ENCODE measurements around the gene ZNF410. TPM values are rescaled to one million over a fixed set of nuclear protein-coding genes. Genes with fewer than 3 reads are reported as not detected.
A peak's percentile ranks its signal among the peaks of the same experiment; 100 is the strongest.
"Not testable (repeated sequence)": the region's sequence is repeated elsewhere in the genome, so short reads cannot be mapped to it uniquely, and the experiment has no call there.

The ZNF410 gene
- total RNA-seq, 4 donors from 2014 or later = 36.5 to 67.6 (median 41.6) TPM

GRCh38 chr14:73903028-73903427 is 16.4 kb downstream of the ZNF410 start:
- Histone ChIP-seq H3K36me3 (peaks cover 54 to 99% (median 88%) of the 10 kb centered on the region in 4 donors), H3K9me3 (no peaks in the 10 kb centered on the region), H3K27ac (replicated peaks in 1 of 4) (no peak overlapping the region), H3K4me1 (no peaks in the 10 kb centered on the region), H3K27me3 (no peaks in the 10 kb centered on the region), H3K4me3 (no peak overlapping the region)
- intact Hi-C loops (cut with DNase I) = no loop called here
- WGBS = 93% methylated on average over 3 of the region's 3 CpGs
- TF ChIP-seq POLR2AphosphoS5 (IDR thresholded peaks at IDR 0.05) (no peak), CTCF (IDR thresholded peaks at IDR 0.05) (no peak), POLR2A (IDR thresholded peaks at IDR 0.05; ENCODE audit: low read depth) (no peak), EP300 (IDR thresholded peaks at IDR 0.05) (no peak)
- DNase-seq (ENCODE audit: extremely low spot score) = no peak

- H3K4me1 ChIP-seq = peaks cover 0 to 13% (median 8%) of the 10 kb centered on the region in 4 donors
- H3K27ac ChIP-seq (replicated peaks in 1 of 4) = no peak overlapping the region
- 100% methylated on average over 1 of the region's 1 CpG for WGBS
- H3K36me3 ChIP-seq = peaks cover 50 to 95% (median 89%) of the 10 kb centered on the region in 4 donors
- DNase-seq (ENCODE audit: extremely low spot score) = no peak
- no peaks in the 10 kb centered on the region for H3K9me3 ChIP-seq
- intact Hi-C loops (cut with DNase I) = no loop called here
- H3K4me3 ChIP-seq = no peak overlapping the region
- TF ChIP-seq CTCF (IDR thresholded peaks at IDR 0.05) (no peak), POLR2AphosphoS5 (IDR thresholded peaks at IDR 0.05) (no peak), POLR2A (IDR thresholded peaks at IDR 0.05; ENCODE audit: low read depth) (no peak), EP300 (IDR thresholded peaks at IDR 0.05) (no peak)
- no peaks in the 10 kb centered on the region for H3K27me3 ChIP-seq
Measured at GRCh38 chr14:73909681-73910080, 23.0 kb downstream of the ZNF410 start.

- Histone ChIP-seq H3K9me3 (no peaks in the 10 kb centered on the region), H3K27ac (replicated peaks in 1 of 4) (peak overlapping the region in 1 of 4 donors; percentile 52), H3K36me3 (peaks cover 22 to 82% (median 71%) of the 10 kb centered on the region in 4 donors), H3K4me1 (peaks cover 0 to 24% (median 8%) of the 10 kb centered on the region in 4 donors), H3K27me3 (no peaks in the 10 kb centered on the region), H3K4me3 (no peak overlapping the region)
- no peak for TF ChIP-seq POLR2AphosphoS5 (IDR thresholded peaks at IDR 0.05)
- 62% methylated on average over 3 of the region's 3 CpGs for WGBS
- intact Hi-C loops (cut with DNase I) = no loop called here
- DNase-seq (ENCODE audit: extremely low spot score) = no peak
Measured at GRCh38 chr14:73913256-73913655, 26.6 kb downstream of the ZNF410 start.

- DNase-seq (ENCODE audit: extremely low spot score) = no peak
- WGBS = 78% methylated on average over 6 of the region's 6 CpGs
- TF ChIP-seq EP300 (IDR thresholded peaks at IDR 0.05) = no peak
- TF ChIP-seq POLR2AphosphoS5 (IDR thresholded peaks at IDR 0.05) = no peak
- no peak for TF ChIP-seq CTCF (IDR thresholded peaks at IDR 0.05)
- TF ChIP-seq POLR2A (IDR thresholded peaks at IDR 0.05; ENCODE audit: low read depth) = no peak
- no peaks in the 10 kb centered on the region for H3K9me3 ChIP-seq
- intact Hi-C loops (cut with DNase I) = no loop called here
- peaks cover 11 to 79% (median 65%) of the 10 kb centered on the region in 4 donors for H3K36me3 ChIP-seq
- peaks cover 0 to 24% (median 8%) of the 10 kb centered on the region in 4 donors for H3K4me1 ChIP-seq
- no peak overlapping the region for H3K27ac ChIP-seq (replicated peaks in 1 of 4)
- no peaks in the 10 kb centered on the region for H3K27me3 ChIP-seq
- no peak overlapping the region for H3K4me3 ChIP-seq
Measured at GRCh38 chr14:73916324-73916723, 29.7 kb downstream of the ZNF410 start.

- H3K9me3 ChIP-seq; H3K4me3 ChIP-seq; intact Hi-C loops (cut with DNase I); H3K27ac ChIP-seq (replicated peaks in 1 of 4); DNase-seq (ENCODE audit: extremely low spot score); H3K27me3 ChIP-seq: not testable (repeated sequence)
- 94% methylated on average over 2 of the region's 2 CpGs for WGBS
- Histone ChIP-seq H3K4me1 (peaks cover 0 to 11% (median 0%) of the 10 kb centered on the region in 4 donors), H3K36me3 (peaks cover 41 to 81% (median 70%) of the 10 kb centered on the region in 4 donors)
Measured at GRCh38 chr14:73919457-73919856, 32.8 kb downstream of the ZNF410 start.

GRCh38 chr14:73924337-73924736 is 37.7 kb downstream of the ZNF410 start:
- Histone ChIP-seq H3K4me1 (no peaks in the 10 kb centered on the region), H3K36me3 (peaks cover 70 to 97% (median 94%) of the 10 kb centered on the region in 4 donors), H3K27ac (replicated peaks in 1 of 4) (no peak overlapping the region), H3K9me3 (no peaks in the 10 kb centered on the region), H3K27me3 (no peaks in the 10 kb centered on the region), H3K4me3 (no peak overlapping the region)
- TF ChIP-seq EP300 (IDR thresholded peaks at IDR 0.05) = no peak
- no peak for TF ChIP-seq POLR2A (IDR thresholded peaks at IDR 0.05; ENCODE audit: low read depth)
- TF ChIP-seq POLR2AphosphoS5 (IDR thresholded peaks at IDR 0.05) = no peak
- TF ChIP-seq CTCF (IDR thresholded peaks at IDR 0.05) = no peak
- intact Hi-C loops (cut with DNase I) = no loop called here
- WGBS = 98% methylated on average over 5 of the region's 5 CpGs
- DNase-seq (ENCODE audit: extremely low spot score) = no peak

Data from esophagus muscularis mucosa (tissue), 4 donors.